PC-9 (cell line): ENCODE data around the gene CCDC138. TPM values are rescaled to one million over a fixed set of nuclear protein-coding genes. Genes with fewer than 3 reads are reported as not detected.

Experiments
- BruUV-seq: library from RNA; stranded (reverse); fragments of 400-500 nt; replicated peaks from 2 replicates; lab custom pipeline; 2021; lab: Mats Ljungman, UMichigan
- CTCF ChIA-PET: fragments of 300-600 bp; sonication (Branson Sonifier 250); formaldehyde crosslinking; loops from one replicate; lab custom pipeline; 2022; ENCODE audit warnings: antibody characterized with exemption; lab: Charles Lee
- POLR2A ChIA-PET: fragments of 300-600 bp; sonication (Branson Sonifier 250); formaldehyde crosslinking; loops from one replicate; lab custom pipeline; 2022; ENCODE audit warnings: antibody characterized with exemption; ENCODE audit not compliant: unreplicated experiment; lab: Charles Lee
- DNase-seq, 2 experiments: peaks; one replicate each; pipeline versions ENCODE4 v3.0.0 to v3.0.0-alpha.2; 2015 to 2022; ENCODE audit warnings: mixed read lengths in 1 of 2
- H2AFZ ChIP-seq: fragments of 200-600 bp; sonication (generic); 2 replicates; pipeline ENCODE4 v1.8.1; 2017; ENCODE audit warnings: antibody characterized with exemption
- H3F3A ChIP-seq: fragments of 200-600 bp; sonication (generic); 2 replicates; pipeline ENCODE4 v1.8.1; 2017; ENCODE audit warnings: antibody characterized with exemption, mild to moderate bottlenecking, low read depth; ENCODE audit not compliant: insufficient read depth
- H3K27ac ChIP-seq: fragments of 200-600 bp; sonication (generic); 2 replicates; pipeline ENCODE4 v1.6.1; 2016; ENCODE audit warnings: mixed run types
- H3K27me3 ChIP-seq: fragments of 200-600 bp; sonication (generic); 2 replicates; pipeline ENCODE4 v1.6.1; 2016; ENCODE audit warnings: low read depth, mixed run types; ENCODE audit not compliant: insufficient read depth
- H3K36me3 ChIP-seq: fragments of 200-600 bp; sonication (generic); 2 replicates; pipeline ENCODE4 v1.6.1; 2016; ENCODE audit warnings: low read depth, mixed run types
- H3K4me1 ChIP-seq: fragments of 200-600 bp; sonication (generic); replicated peaks from 2 replicates; pipeline ENCODE4 v1.6.1; 2016; ENCODE audit warnings: mixed run types; ENCODE audit not compliant: insufficient read depth
- H3K4me2 ChIP-seq: fragments of 200-600 bp; sonication (generic); 2 replicates; pipeline ENCODE4 v1.6.1; 2017; ENCODE audit warnings: mixed run types
- H3K4me3 ChIP-seq: fragments of 200-600 bp; sonication (generic); 2 replicates; pipeline ENCODE4 v1.6.1; 2016; ENCODE audit warnings: mixed run types
- H3K79me2 ChIP-seq: fragments of 200-600 bp; sonication (generic); 2 replicates; pipeline ENCODE4 v1.6.1; 2017; ENCODE audit warnings: low read depth, mixed run types
- H3K9me2 ChIP-seq: fragments of 200-600 bp; sonication (generic); 2 replicates; pipeline ENCODE4 v1.8.1; 2017; ENCODE audit warnings: mild to moderate bottlenecking; ENCODE audit not compliant: insufficient read depth
- H3K9me3 ChIP-seq: fragments of 200-600 bp; sonication (generic); 2 replicates; pipeline ENCODE4 v1.8.1; 2016; ENCODE audit warnings: low read depth; ENCODE audit not compliant: insufficient read depth
- H4K20me1 ChIP-seq: fragments of 200-600 bp; sonication (generic); 2 replicates; pipeline ENCODE4 v1.8.1; 2017; ENCODE audit not compliant: insufficient read depth
- CTCF ChIP-seq: fragments of 200-600 bp; sonication (generic); conservative IDR thresholded peaks from 2 replicates; pipeline ENCODE4 v1.6.1; 2017; ENCODE audit warnings: mixed run types, antibody characterized with exemption, mild to moderate bottlenecking, moderate library complexity
- EZH2 ChIP-seq: fragments of 200-600 bp; sonication (generic); IDR thresholded peaks from 2 replicates; pipeline ENCODE4 v1.8.0; 2017; ENCODE audit warnings: antibody characterized with exemption, low read depth
- intact Hi-C: fragments of 100-400 bp; cut with micrococcal nuclease; formaldehyde crosslinking; loops from one replicate; pipeline ENCODE4 v1.10.0; 2022; ENCODE audit not compliant: unreplicated experiment
- total RNA-seq: library from RNA; stranded (reverse); gene quantifications from 2 replicates; pipeline ENCODE4 v1.2.3, GENCODE V29; 2021

Gene CCDC138
- total RNA-seq, 1 experiment from 2014 or later = 10.1 TPM

DNA sequence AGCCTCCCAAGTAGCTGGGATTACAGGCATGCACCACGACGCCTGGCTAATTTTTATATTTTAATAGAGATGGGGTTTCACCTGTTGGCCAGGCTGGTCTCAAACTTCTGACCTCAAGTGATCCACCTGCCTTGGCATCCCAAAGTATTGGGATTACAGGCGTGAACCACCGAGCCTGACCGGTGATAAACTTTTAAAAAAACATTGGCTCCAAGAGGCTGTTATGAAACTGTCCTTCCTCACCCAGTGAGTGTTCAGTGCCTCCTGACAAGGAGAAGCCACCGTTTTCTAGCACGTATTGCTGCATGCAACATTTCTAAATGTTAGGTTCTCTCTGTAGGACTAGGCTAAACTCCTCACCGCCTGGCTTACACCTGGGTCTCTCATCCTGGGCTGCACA is 139.2 kb downstream of the CCDC138 start:
- H2AFZ ChIP-seq = no peak overlapping the region
- POLR2A ChIA-PET = no interaction called here
- H4K20me1 ChIP-seq = no peaks in the 10 kb centered on the region
- intact Hi-C loops = loop anchor here (5.0 kb wide), 1 partner anchor 42 kb away; no protein-coding TSS in a partner anchor
- no peak overlapping the region for H3K27ac ChIP-seq
- no TSS peak for BruUV-seq
- no peaks in the 10 kb centered on the region for H3K79me2 ChIP-seq
- no peak overlapping the region for H3K4me2 ChIP-seq
- H3K9me3 ChIP-seq = no peaks in the 10 kb centered on the region
- TF ChIP-seq EZH2 (no peak), CTCF (no peak)
- peaks cover 10% of the 10 kb centered on the region; the same call in 1 of the 2 replicates for H3F3A ChIP-seq
- CTCF ChIA-PET = no interaction called here
- H3K27me3 ChIP-seq = no peaks in the 10 kb centered on the region
- peaks cover 24% of the 10 kb centered on the region for H3K4me1 ChIP-seq
- no peaks in the 10 kb centered on the region for H3K36me3 ChIP-seq
- H3K9me2 ChIP-seq = no peaks in the 10 kb centered on the region
- no peak overlapping the region for H3K4me3 ChIP-seq
- DNase-seq = no peak

Other genes starting within 250 kb of the CCDC138 start
- gene RANBP2, start 67.3 kb upstream of the CCDC138 start, total RNA-seq = 37.6 and 47.5 TPM in 2 replicates
- not detected in 2 replicates for gene EDAR, start 202.4 kb downstream of the CCDC138 start, total RNA-seq